Endometrial microvascular endothelial cells (primary cell): Measurements from ENCODE around the gene FXYD2. TPM values are rescaled to one million over a fixed set of nuclear protein-coding genes. Genes with fewer than 3 reads are reported as not detected.

Source experiments
- in situ Hi-C: cut with HindIII; loops from 2 replicates; pipeline ENCODE4 v1.10.0; 2017; ENCODE audit warnings: low sequenced_read_pairs, low pct_unique_long_range_greater_than_20kb; ENCODE audit errors: inconsistent ontology term
- total RNA-seq: library from RNA; depleted of rRNA; stranded (reverse); fragments of >200 nt; gene quantifications from one replicate; pipeline ENCODE4 v1.2.3, GENCODE V29; 2015; ENCODE audit errors: inconsistent ontology term

The FXYD2 gene
- total RNA-seq, 1 donor from 2014 or later: not detected

GRCh38 chr11:117809236-117810055 is 15.1 kb downstream of the FXYD2 start:
- in situ Hi-C loops: no loop called here

GRCh38 chr11:117808784-117809183 is 15.8 kb downstream of the FXYD2 start:
- in situ Hi-C loops: no loop called here

- in situ Hi-C loops: no loop called here
These were observed 16.8 kb downstream of the FXYD2 start for GRCh38 chr11:117807482-117808327.

GRCh38 chr11:117806846-117807245 is 17.7 kb downstream of the FXYD2 start:
- in situ Hi-C loops: no loop called here

GRCh38 chr11:117805045-117805444 is 19.5 kb downstream of the FXYD2 start:
- in situ Hi-C loops: no loop called here

- in situ Hi-C loops: no loop called here
These were observed 20.6 kb downstream of the FXYD2 start for GRCh38 chr11:117803896-117804295.

- in situ Hi-C loops: no loop called here
These were observed 24.9 kb downstream of the FXYD2 start for GRCh38 chr11:117799634-117800033.

- in situ Hi-C loops: no loop called here
These were observed 27.5 kb downstream of the FXYD2 start, which contains the start of gene DSCAML1 for GRCh38 chr11:117796872-117797529. DSCAML1 (minus strand) TSS chr11:117797216; CDS start chr11:117797079, 137 bp downstream.

- in situ Hi-C loops: no loop called here
These were observed 28.1 kb downstream of the FXYD2 start for GRCh38 chr11:117796456-117796871.

GRCh38 chr11:117795638-117796455 is 28.7 kb downstream of the FXYD2 start:
- in situ Hi-C loops: no loop called here

GRCh38 chr11:117794772-117795629 is 29.5 kb downstream of the FXYD2 start:
- in situ Hi-C loops: no loop called here

GRCh38 chr11:117794135-117794534 is 30.4 kb downstream of the FXYD2 start:
- in situ Hi-C loops: no loop called here

GRCh38 chr11:117793583-117793982 is 31.0 kb downstream of the FXYD2 start:
- in situ Hi-C loops: no loop called here

- in situ Hi-C loops: no loop called here
These were observed 31.6 kb downstream of the FXYD2 start for GRCh38 chr11:117792992-117793391.

GRCh38 chr11:117792241-117792640 is 32.3 kb downstream of the FXYD2 start:
- in situ Hi-C loops: no loop called here

- in situ Hi-C loops: no loop called here
These were observed 34.3 kb downstream of the FXYD2 start for GRCh38 chr11:117790279-117790678.

GRCh38 chr11:117789241-117789640 is 35.3 kb downstream of the FXYD2 start:
- in situ Hi-C loops: no loop called here
